ENCODE data around the gene GABBR2. TPM values are rescaled to one million over a fixed set of nuclear protein-coding genes. Genes with fewer than 3 reads are reported as not detected.
A peak's percentile ranks its signal among the peaks of the same experiment; 100 is the strongest.

The GABBR2 gene
- total RNA-seq, 2 experiments from 2014 or later = not detected

GRCh38 chr9:98570663-98571440, 137.9 kb downstream of the GABBR2 start:
- CTCF ChIA-PET (ENCODE audit: unreplicated experiment) = interaction anchor here (1.0 kb wide), 1 partner anchor 205 kb away, joined by 3 read pairs; no protein-coding TSS in a partner anchor

DNA sequence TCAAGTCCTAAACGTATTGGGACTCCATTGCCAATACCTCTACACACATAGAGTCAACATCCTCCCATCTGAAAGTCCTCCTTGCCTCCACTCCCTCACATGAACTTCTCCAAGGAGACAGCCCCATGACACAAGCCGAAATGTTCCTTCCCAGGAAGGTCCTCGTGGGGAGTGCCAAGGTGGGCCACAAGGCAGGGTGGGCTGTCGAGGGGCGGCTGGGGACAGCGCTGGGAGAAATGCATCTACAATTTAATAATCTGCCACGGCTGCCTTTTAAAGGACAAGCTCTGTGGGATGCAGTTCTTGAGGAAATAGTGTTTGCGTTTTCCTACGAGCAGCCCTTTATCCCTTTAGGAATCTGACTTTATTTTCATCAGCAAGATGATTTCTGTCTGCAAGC, 138.7 kb downstream of the GABBR2 start:
- intact Hi-C loops (cut with micrococcal nuclease; ENCODE audit: unreplicated experiment) = no loop called here
- BruUV-seq (replicated peaks) = no TSS peak
- no peaks in the 10 kb centered on the region for H3K9me3 ChIP-seq (ENCODE audit: low read length)
- H3K36me3 ChIP-seq (ENCODE audit: insufficient read depth, low read length) = no peaks in the 10 kb centered on the region
- ChIA-PET CTCF (ENCODE audit: unreplicated experiment) (interaction anchor here (1.0 kb wide), 1 partner anchor 206 kb away, joined by 3 read pairs; no protein-coding TSS in a partner anchor), POLR2A (no interaction called here)
- peaks cover 4% of the 10 kb centered on the region for H3K4me1 ChIP-seq (ENCODE audit: insufficient read depth, low read length, poor library complexity, severe bottlenecking)
- DNase-seq (ENCODE audit: low spot score) = no peak
- H2AFZ ChIP-seq (ENCODE audit: low read length) = no peak overlapping the region
- no peaks in the 10 kb centered on the region for H3K79me2 ChIP-seq (ENCODE audit: insufficient read depth, low read depth, low read length)
- no peaks in the 10 kb centered on the region for H4K20me1 ChIP-seq (ENCODE audit: insufficient read depth, low read length)
- H3K4me2 ChIP-seq (ENCODE audit: low read length) = no peak overlapping the region
- H3K27ac ChIP-seq (ENCODE audit: low read depth, low read length, poor library complexity, severe bottlenecking) = no peak overlapping the region
- no peak overlapping the region for H3K4me3 ChIP-seq (ENCODE audit: low read depth, low read length, poor library complexity, severe bottlenecking)
- H3K9me2 ChIP-seq (ENCODE audit: insufficient read depth, low read length) = no peaks in the 10 kb centered on the region
- TF ChIP-seq CTCF (conservative IDR thresholded peaks at IDR 0.05; ENCODE audit: low read length) = no peak
- TF ChIP-seq EZH2phosphoT487 (IDR thresholded peaks at IDR 0.05; ENCODE audit: borderline replicate concordance, low read depth, low read length) = no peak

More at GRCh38 chr9:98570663-98571440, 137.9 kb downstream of the GABBR2 start:
- Histone ChIP-seq H3K4me2 (ENCODE audit: low read length) (no peak overlapping the region), H3K36me3 (ENCODE audit: insufficient read depth, low read length) (no peaks in the 10 kb centered on the region), H3K4me1 (ENCODE audit: insufficient read depth, low read length, poor library complexity, severe bottlenecking) (peaks cover 12% of the 10 kb centered on the region), H4K20me1 (ENCODE audit: insufficient read depth, low read length) (no peaks in the 10 kb centered on the region), H3K27ac (ENCODE audit: low read depth, low read length, poor library complexity, severe bottlenecking) (no peak overlapping the region), H3K4me3 (ENCODE audit: low read depth, low read length, poor library complexity, severe bottlenecking) (no peak overlapping the region), H3K79me2 (ENCODE audit: insufficient read depth, low read depth, low read length) (no peaks in the 10 kb centered on the region), H2AFZ (ENCODE audit: low read length) (no peak overlapping the region), H3K9me2 (ENCODE audit: insufficient read depth, low read length) (no peaks in the 10 kb centered on the region), H3K9me3 (ENCODE audit: low read length) (no peaks in the 10 kb centered on the region)
- TF ChIP-seq CTCF (conservative IDR thresholded peaks at IDR 0.05; ENCODE audit: low read length) (no peak), EZH2phosphoT487 (IDR thresholded peaks at IDR 0.05; ENCODE audit: borderline replicate concordance, low read depth, low read length) (no peak)
- peak; percentile 11 for DNase-seq (ENCODE audit: low spot score)
- no TSS peak for BruUV-seq (replicated peaks)
- intact Hi-C loops (cut with micrococcal nuclease; ENCODE audit: unreplicated experiment) = no loop called here
- POLR2A ChIA-PET = no interaction called here

GRCh38 chr9:98569491-98569890, 139.2 kb downstream of the GABBR2 start:
- no peak overlapping the region for H3K4me2 ChIP-seq (ENCODE audit: low read length)
- H3K36me3 ChIP-seq (ENCODE audit: insufficient read depth, low read length) = no peaks in the 10 kb centered on the region
- no peak overlapping the region for H3K27ac ChIP-seq (ENCODE audit: low read depth, low read length, poor library complexity, severe bottlenecking)
- H3K9me3 ChIP-seq (ENCODE audit: low read length) = no peaks in the 10 kb centered on the region
- POLR2A ChIA-PET = no interaction called here
- CTCF ChIA-PET (ENCODE audit: unreplicated experiment) = interaction anchor here (1.0 kb wide), 1 partner anchor 207 kb away, joined by 3 read pairs; no protein-coding TSS in a partner anchor
- no peaks in the 10 kb centered on the region for H3K9me2 ChIP-seq (ENCODE audit: insufficient read depth, low read length)
- intact Hi-C loops (cut with micrococcal nuclease; ENCODE audit: unreplicated experiment) = no loop called here
- no peaks in the 10 kb centered on the region for H3K79me2 ChIP-seq (ENCODE audit: insufficient read depth, low read depth, low read length)
- H2AFZ ChIP-seq (ENCODE audit: low read length) = no peak overlapping the region
- no peak for DNase-seq (ENCODE audit: low spot score)
- BruUV-seq (replicated peaks) = no TSS peak
- no peak overlapping the region for H3K4me3 ChIP-seq (ENCODE audit: low read depth, low read length, poor library complexity, severe bottlenecking)
- no peaks in the 10 kb centered on the region for H4K20me1 ChIP-seq (ENCODE audit: insufficient read depth, low read length)
- no peaks in the 10 kb centered on the region for H3K4me1 ChIP-seq (ENCODE audit: insufficient read depth, low read length, poor library complexity, severe bottlenecking)
- TF ChIP-seq EZH2phosphoT487 (IDR thresholded peaks at IDR 0.05; ENCODE audit: borderline replicate concordance, low read depth, low read length) (no peak), CTCF (conservative IDR thresholded peaks at IDR 0.05; ENCODE audit: low read length) (no peak)
